Thyroid gland (tissue), 4 donors: ENCODE measurements around the gene RAB23. TPM values are rescaled to one million over a fixed set of nuclear protein-coding genes. Genes with fewer than 3 reads are reported as not detected.

ENCODE experiments used
- DNase-seq, 2 donors: peaks; one replicate each; pipeline ENCODE4 v3.0.0-alpha.2; 2019
- H3K27ac ChIP-seq, 3 donors: fragments of 200-600 bp; sonication (generic); 1 replicate in 2 of 3; 2 replicates in 1 of 3; pipeline ENCODE4 v1.5.1; 2016 to 2019; ENCODE audit warnings: mild to moderate bottlenecking in 1 of 3, moderate library complexity in 1 of 3
- H3K27me3 ChIP-seq: fragments of 200-600 bp; sonication (generic); one replicate; pipeline ENCODE4 v1.5.1; 2019
- H3K36me3 ChIP-seq, 2 donors: fragments of 200-600 bp; sonication (generic); one replicate each; pipeline ENCODE4 v1.5.1; 2016 to 2019
- H3K4me1 ChIP-seq, 2 donors: fragments of 200-600 bp; sonication (generic); one replicate each; pipeline ENCODE4 v1.5.1; 2017 to 2019
- H3K4me3 ChIP-seq, 3 donors: fragments of 200-600 bp; sonication (generic); replicated peaks in 1 of 3; 1 replicate in 2 of 3; 2 replicates in 1 of 3; pipeline ENCODE4 v1.5.1; 2016; ENCODE audit warnings: mild to moderate bottlenecking in 1 of 3
- H3K9me3 ChIP-seq: fragments of 200-600 bp; sonication (generic); one replicate; pipeline ENCODE4 v1.5.1; 2017
- CTCF ChIP-seq, 6 experiments: fragments of 200-600 bp in 3 of 6; fragments of 450-650 bp in 3 of 6; sonication (generic) in 3 of 6; IDR thresholded peaks; one replicate each; pipeline ENCODE4 v1.5.1; 2016 to 2019; ENCODE audit warnings: antibody characterized with exemption in 6 of 6, mild to moderate bottlenecking in 2 of 6, inconsistent platforms in 1 of 6, moderate library complexity in 1 of 6
- POLR2A ChIP-seq, 2 donors: fragments of 450-650 bp; IDR thresholded peaks; one replicate each; pipeline ENCODE4 v1.6.1; 2017; ENCODE audit warnings: antibody characterized with exemption in 2 of 2, mild to moderate bottlenecking in 2 of 2, moderate library complexity in 1 of 2
- WGBS, 2 donors: methylation state at CpG; one replicate each; pipeline ENCODE4 v1.1.5; 2017; 5-methylcytosine and 5-hydroxymethylcytosine counted together
- intact Hi-C: fragments of 100-400 bp; cut with DNase I; formaldehyde crosslinking; loops from one replicate; pipeline ENCODE4 v1.15.1; 2023
- total RNA-seq, 4 donors: library from RNA; depleted of rRNA; stranded (reverse); fragments of >200 nt; gene quantifications; one replicate each; pipeline ENCODE4 v1.2.3, GENCODE V29; 2016

RAB23 gene
- total RNA-seq, 4 donors from 2014 or later, result 19.6 to 38.9 (median 27.9) TPM

DNA sequence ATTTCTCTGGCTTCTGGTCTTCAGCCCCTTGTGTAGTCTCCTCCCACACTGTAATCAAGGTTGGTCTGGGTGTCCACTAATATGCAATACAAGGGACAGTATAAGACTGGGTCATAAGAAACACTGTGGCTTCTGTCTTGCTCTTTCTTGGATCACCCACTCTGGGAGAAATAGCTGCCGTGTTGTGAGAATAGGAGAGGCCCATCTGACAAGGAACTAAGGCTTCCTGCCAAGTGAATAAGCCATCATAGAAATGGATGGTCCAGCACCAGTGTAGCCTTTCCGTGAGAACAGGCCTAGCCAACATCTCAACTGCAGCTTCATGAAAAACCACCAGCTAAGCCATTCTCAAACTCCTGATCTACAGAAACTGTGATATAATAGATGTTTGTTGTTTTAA, 26.6 kb downstream of the RAB23 start:
- H3K4me3 ChIP-seq, result no peak overlapping the region
- H3K9me3 ChIP-seq, result no peaks in the 10 kb centered on the region
- DNase-seq, result no peak
- no peaks in the 10 kb centered on the region for H3K27me3 ChIP-seq
- no peak for TF ChIP-seq CTCF (IDR thresholded peaks at IDR 0.05)
- TF ChIP-seq POLR2A (IDR thresholded peaks at IDR 0.05), result no peak
- H3K36me3 ChIP-seq, result no peaks in the 10 kb centered on the region
- 80 to 93% methylated on average over 2 of the region's 2 CpGs for WGBS, 2 donors
- peaks cover 4 to 12% of the 10 kb centered on the region in 2 donors for H3K4me1 ChIP-seq
- H3K27ac ChIP-seq, result no peak overlapping the region
- intact Hi-C loops, result no loop called here

GRCh38 chr6:57193177-57193576, 28.9 kb downstream of the RAB23 start:
- no peak for DNase-seq
- H3K4me3 ChIP-seq, result no peak overlapping the region
- no peaks in the 10 kb centered on the region for H3K36me3 ChIP-seq
- H3K4me1 ChIP-seq, result no peaks in the 10 kb centered on the region
- H3K27me3 ChIP-seq, result no peaks in the 10 kb centered on the region
- intact Hi-C loops, result no loop called here
- TF ChIP-seq CTCF (IDR thresholded peaks at IDR 0.05) (no peak), POLR2A (IDR thresholded peaks at IDR 0.05) (no peak)
- peak overlapping the region in 1 of 3 donors; percentile 37 for H3K27ac ChIP-seq
- H3K9me3 ChIP-seq, result no peaks in the 10 kb centered on the region

DNA sequence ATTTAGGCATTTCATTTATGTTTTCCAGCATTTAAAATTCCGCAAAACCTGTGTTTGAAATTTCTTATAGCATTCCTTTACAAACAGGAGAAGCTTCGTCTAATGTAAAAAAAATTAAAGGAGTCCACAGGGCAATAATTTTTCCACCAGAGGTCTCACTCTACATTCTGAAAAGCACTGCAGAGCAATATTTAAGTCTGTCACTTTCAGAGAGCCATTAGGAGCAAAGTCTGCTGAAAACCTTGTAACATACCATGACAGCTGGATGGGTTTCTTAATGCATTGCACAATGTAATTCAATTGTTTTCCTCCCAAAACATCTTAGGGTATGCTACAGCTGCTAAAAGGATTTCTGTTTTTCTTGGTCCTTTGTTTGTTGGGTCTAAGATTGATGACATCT, 32.0 kb downstream of the RAB23 start:
- H3K36me3 ChIP-seq, result no peaks in the 10 kb centered on the region
- peak in 5 of 6 experiments; percentile 12 to 48 (median 38) for TF ChIP-seq CTCF (IDR thresholded peaks at IDR 0.05)
- no peak for TF ChIP-seq POLR2A (IDR thresholded peaks at IDR 0.05)
- H3K9me3 ChIP-seq, result no peaks in the 10 kb centered on the region
- H3K4me1 ChIP-seq, result no peaks in the 10 kb centered on the region
- no peaks in the 10 kb centered on the region for H3K27me3 ChIP-seq
- no peak for DNase-seq
- intact Hi-C loops, result no loop called here
- no peak overlapping the region for H3K4me3 ChIP-seq
- no peak overlapping the region for H3K27ac ChIP-seq
- 80 to 84% methylated on average over 2 of the region's 2 CpGs for WGBS, 2 donors

DNA sequence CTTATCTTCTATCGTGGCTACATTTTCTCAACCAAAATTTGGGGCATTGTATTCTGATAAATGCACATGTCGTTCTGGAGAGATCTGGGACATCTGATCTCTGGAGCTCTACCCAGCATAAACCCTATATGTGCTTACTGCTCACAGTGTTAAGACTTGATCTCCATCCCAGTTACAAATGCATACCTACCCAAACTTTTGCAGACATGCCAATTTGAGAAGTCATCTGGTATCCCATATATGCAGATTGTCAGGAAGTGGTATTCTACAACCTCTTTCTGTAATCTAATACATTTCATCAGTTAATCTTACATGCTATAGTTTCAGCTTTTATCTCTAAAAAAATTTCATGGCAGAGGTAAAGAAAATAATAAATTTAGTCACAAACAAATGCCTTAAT, 38.8 kb downstream of the RAB23 start:
- Histone ChIP-seq H3K27ac (no peak overlapping the region), H3K4me3 (no peak overlapping the region), H3K4me1 (no peaks in the 10 kb centered on the region), H3K36me3 (peaks cover 7% of the 10 kb centered on the region in 2 donors), H3K27me3 (no peaks in the 10 kb centered on the region), H3K9me3 (no peaks in the 10 kb centered on the region)
- TF ChIP-seq CTCF (IDR thresholded peaks at IDR 0.05) (no peak), POLR2A (IDR thresholded peaks at IDR 0.05) (no peak)
- DNase-seq, result no peak
- intact Hi-C loops, result no loop called here
- 92 to 100% methylated on average over 2 of the region's 2 CpGs for WGBS, 2 donors

DNA sequence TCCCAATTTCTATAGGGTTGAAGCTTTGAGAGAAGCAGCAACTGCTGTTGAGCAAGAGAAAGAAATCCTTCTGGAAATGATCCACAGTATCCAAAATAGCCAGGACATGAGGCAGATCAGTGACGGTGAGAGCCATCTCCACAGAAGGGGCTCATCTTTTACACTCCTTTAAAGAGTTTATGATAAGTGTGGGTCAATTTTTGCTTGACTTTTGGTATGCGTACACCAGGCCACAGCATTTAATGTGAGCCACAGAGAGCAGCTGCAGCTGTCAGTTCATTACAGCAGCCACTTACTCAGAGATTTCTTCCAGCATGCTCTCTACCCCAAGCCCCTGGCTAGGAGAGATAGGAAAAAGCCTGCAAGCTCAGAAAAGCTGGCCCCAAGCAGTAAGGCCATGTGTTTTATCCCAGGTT, 40.1 kb downstream of the RAB23 start:
- Histone ChIP-seq H3K36me3 (peaks cover 7% of the 10 kb centered on the region in 2 donors), H3K9me3 (no peaks in the 10 kb centered on the region), H3K4me1 (no peaks in the 10 kb centered on the region), H3K4me3 (no peak overlapping the region), H3K27ac (no peak overlapping the region), H3K27me3 (no peaks in the 10 kb centered on the region)
- TF ChIP-seq CTCF (IDR thresholded peaks at IDR 0.05) (no peak), POLR2A (IDR thresholded peaks at IDR 0.05) (no peak)
- 91 to 93% methylated on average over 2 of the region's 2 CpGs for WGBS, 2 donors
- no peak for DNase-seq
- intact Hi-C loops, result no loop called here
